Right atrium auricular region (tissue), 2 donors: ENCODE results near the gene TET1. TPM values are rescaled to one million over a fixed set of nuclear protein-coding genes. Genes with fewer than 3 reads are reported as not detected.
"Not testable (repeated sequence)": the region's sequence is repeated elsewhere in the genome, so short reads cannot be mapped to it uniquely, and the experiment has no call there.

ENCODE experiments used
- DNase-seq: peaks from one replicate; pipeline ENCODE4 v3.0.0-alpha.2; 2019; ENCODE audit warnings: low spot score
- H3K27ac ChIP-seq, 2 donors: fragments of 200-600 bp; sonication (generic); 1 replicate in 1 of 2; 2 replicates in 1 of 2; pipeline ENCODE4 v1.5.1; 2016 to 2019
- H3K27me3 ChIP-seq, 2 donors: fragments of 200-600 bp; sonication (generic); one replicate each; pipeline versions ENCODE4 v1.5.1 to v1.6.0; 2017 to 2019
- H3K36me3 ChIP-seq: fragments of 200-600 bp; sonication (generic); one replicate; pipeline ENCODE4 v1.5.1; 2016
- H3K4me1 ChIP-seq, 2 donors: fragments of 200-600 bp; sonication (generic); one replicate each; pipeline versions ENCODE4 v1.5.1 to v1.6.0; 2017 to 2019
- H3K4me3 ChIP-seq, 2 donors: fragments of 200-600 bp; sonication (generic); 1 replicate in 1 of 2; 2 replicates in 1 of 2; pipeline ENCODE4 v1.5.1; 2017 to 2019; ENCODE audit warnings: mild to moderate bottlenecking in 1 of 2, moderate library complexity in 1 of 2
- H3K9me3 ChIP-seq, 2 donors: fragments of 200-600 bp; sonication (generic); one replicate each; pipeline ENCODE4 v1.5.1; 2019
- total RNA-seq, 2 donors: library from RNA; depleted of rRNA; stranded (reverse); fragments of >200 nt; gene quantifications; one replicate each; pipeline ENCODE4 v1.1.0, GENCODE V29; 2016
- TF ChIP-seq, protein P1 (sequence below), 2 donors: fragments of 200-600 bp; sonication (generic); IDR thresholded peaks; one replicate each; pipeline ENCODE4 v1.5.1; 2019; ENCODE audit warnings: antibody characterized with exemption in 2 of 2

The TET1 gene
- total RNA-seq, 2 donors from 2014 or later: 2.4 to 3.0 TPM

- Histone ChIP-seq H3K4me3 (no peak overlapping the region), H3K27me3 (no peaks in the 10 kb centered on the region), H3K9me3 (no peaks in the 10 kb centered on the region), H3K27ac (no peak overlapping the region), H3K4me1 (peaks cover 0 to 19% of the 10 kb centered on the region in 2 donors), H3K36me3 (no peaks in the 10 kb centered on the region)
- DNase-seq: no peak
- TF ChIP-seq, protein P1, sequence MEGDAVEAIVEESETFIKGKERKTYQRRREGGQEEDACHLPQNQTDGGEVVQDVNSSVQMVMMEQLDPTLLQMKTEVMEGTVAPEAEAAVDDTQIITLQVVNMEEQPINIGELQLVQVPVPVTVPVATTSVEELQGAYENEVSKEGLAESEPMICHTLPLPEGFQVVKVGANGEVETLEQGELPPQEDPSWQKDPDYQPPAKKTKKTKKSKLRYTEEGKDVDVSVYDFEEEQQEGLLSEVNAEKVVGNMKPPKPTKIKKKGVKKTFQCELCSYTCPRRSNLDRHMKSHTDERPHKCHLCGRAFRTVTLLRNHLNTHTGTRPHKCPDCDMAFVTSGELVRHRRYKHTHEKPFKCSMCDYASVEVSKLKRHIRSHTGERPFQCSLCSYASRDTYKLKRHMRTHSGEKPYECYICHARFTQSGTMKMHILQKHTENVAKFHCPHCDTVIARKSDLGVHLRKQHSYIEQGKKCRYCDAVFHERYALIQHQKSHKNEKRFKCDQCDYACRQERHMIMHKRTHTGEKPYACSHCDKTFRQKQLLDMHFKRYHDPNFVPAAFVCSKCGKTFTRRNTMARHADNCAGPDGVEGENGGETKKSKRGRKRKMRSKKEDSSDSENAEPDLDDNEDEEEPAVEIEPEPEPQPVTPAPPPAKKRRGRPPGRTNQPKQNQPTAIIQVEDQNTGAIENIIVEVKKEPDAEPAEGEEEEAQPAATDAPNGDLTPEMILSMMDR (IDR thresholded peaks at IDR 0.05): no peak
These were observed 44.3 kb downstream of the TET1 start for GRCh38 chr10:68604441-68604840.

DNA sequence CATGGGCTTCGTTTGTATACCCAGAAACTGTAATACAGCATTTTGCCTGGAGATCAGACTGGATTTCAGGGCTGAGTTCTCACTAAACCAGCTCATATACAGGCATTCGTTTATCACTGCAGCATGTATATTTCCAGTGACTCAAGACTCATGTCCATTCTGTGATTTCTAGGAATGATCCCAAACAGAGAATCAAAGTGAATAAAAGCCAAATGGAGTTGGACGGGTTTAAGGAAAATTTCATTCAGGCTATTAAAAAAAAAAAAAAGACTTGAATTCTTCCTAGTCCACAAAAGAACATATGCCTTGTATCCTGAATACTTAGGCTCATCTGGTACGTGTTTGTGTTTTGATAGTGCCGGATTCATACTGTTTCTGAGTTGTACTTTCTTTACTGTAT is 46.8 kb downstream of the TET1 start:
- H3K27ac ChIP-seq: no peak overlapping the region
- DNase-seq: no peak
- TF ChIP-seq, protein P1 (IDR thresholded peaks at IDR 0.05): no peak

GRCh38 chr10:68610023-68610422 is 49.9 kb downstream of the TET1 start:
- not testable (repeated sequence) for H3K9me3 ChIP-seq, H3K4me1 ChIP-seq, DNase-seq, H3K4me3 ChIP-seq, H3K27ac ChIP-seq, H3K36me3 ChIP-seq, H3K27me3 ChIP-seq

More for the DNA sequence above, 46.8 kb downstream of the TET1 start:
- Histone ChIP-seq H3K27me3 (no peaks in the 10 kb centered on the region), H3K36me3 (no peaks in the 10 kb centered on the region), H3K4me1 (no peaks in the 10 kb centered on the region), H3K4me3 (no peak overlapping the region), H3K9me3 (no peaks in the 10 kb centered on the region)

DNA sequence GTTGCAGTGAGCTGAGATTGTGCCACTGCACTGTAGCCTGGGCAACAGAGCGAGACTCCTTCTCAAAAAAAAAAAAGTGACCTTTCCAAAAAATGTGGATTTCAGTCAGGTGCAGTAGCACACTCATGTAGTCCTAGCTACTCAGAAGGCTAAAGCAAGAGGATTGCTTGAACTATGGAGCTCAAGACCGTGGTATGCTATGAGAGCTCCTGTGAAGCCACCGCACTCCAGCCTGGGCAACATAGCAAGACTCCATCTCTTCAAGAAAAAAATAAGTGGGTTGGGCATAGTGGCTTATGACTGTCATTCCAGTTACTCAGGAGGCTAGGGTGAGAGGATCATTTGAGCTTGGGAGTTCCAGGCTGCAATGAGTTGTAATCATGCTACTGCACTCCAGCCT is 51.1 kb downstream of the TET1 start:
- Histone ChIP-seq H3K27me3 (no peaks in the 10 kb centered on the region), H3K36me3 (no peaks in the 10 kb centered on the region), H3K4me3 (no peak overlapping the region), H3K9me3 (no peaks in the 10 kb centered on the region), H3K27ac (no peak overlapping the region), H3K4me1 (no peaks in the 10 kb centered on the region)
- no peak for DNase-seq
- TF ChIP-seq, protein P1 (IDR thresholded peaks at IDR 0.05): no peak

- H3K4me3 ChIP-seq, H3K27ac ChIP-seq, H3K9me3 ChIP-seq, H3K4me1 ChIP-seq, H3K36me3 ChIP-seq, DNase-seq, H3K27me3 ChIP-seq: not testable (repeated sequence)
These were observed 53.8 kb downstream of the TET1 start for GRCh38 chr10:68613974-68614373.

GRCh38 chr10:68617691-68618090 is 57.6 kb downstream of the TET1 start:
- H3K27me3 ChIP-seq, DNase-seq, H3K9me3 ChIP-seq, H3K4me3 ChIP-seq, H3K4me1 ChIP-seq, H3K27ac ChIP-seq, H3K36me3 ChIP-seq: not testable (repeated sequence)

DNA sequence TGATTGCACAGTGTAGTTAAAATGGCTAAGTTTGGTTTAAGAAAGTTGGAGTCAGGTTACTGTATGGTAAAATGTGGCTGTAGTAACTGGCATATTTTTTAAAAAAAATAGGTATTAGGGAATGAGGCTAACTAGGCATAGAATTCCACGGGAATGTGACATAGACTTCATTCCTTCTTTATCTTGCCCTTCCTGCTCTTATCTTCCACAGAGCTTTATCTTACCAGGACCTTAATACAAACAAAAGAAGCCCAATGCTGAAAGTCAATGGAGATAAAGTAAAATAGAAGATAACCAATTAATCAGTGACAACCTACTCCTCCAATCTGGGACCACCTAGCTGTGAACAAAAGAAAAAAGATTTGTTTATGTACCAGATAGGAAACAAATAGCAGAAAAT is 58.1 kb downstream of the TET1 start:
- no peak for DNase-seq
- H3K9me3 ChIP-seq: no peaks in the 10 kb centered on the region
- H3K4me1 ChIP-seq: no peaks in the 10 kb centered on the region

More for the DNA sequence above, 58.1 kb downstream of the TET1 start:
- H3K4me3 ChIP-seq: no peak overlapping the region
- no peaks in the 10 kb centered on the region for H3K36me3 ChIP-seq
- TF ChIP-seq, protein P1 (IDR thresholded peaks at IDR 0.05): no peak
- H3K27ac ChIP-seq: no peak overlapping the region
- H3K27me3 ChIP-seq: no peaks in the 10 kb centered on the region
